Naive thymus-derived CD4-positive, alpha-beta T cell (primary cell): Measurements from ENCODE around the gene DNAJC13. TPM values are rescaled to one million over a fixed set of nuclear protein-coding genes. Genes with fewer than 3 reads are reported as not detected.
A peak's percentile ranks its signal among the peaks of the same experiment; 100 is the strongest.

Experiments
- ATAC-seq: fragments of 150-1000 bp; cut with Tn5 transposase; 2 replicates; pipeline ENCODE4 v1.10.0; 2021; ENCODE audit warnings: mild to moderate bottlenecking, moderate library complexity
- CTCF ChIA-PET: fragments of 350-600 bp; sonication (Branson Sonifier 250); formaldehyde crosslinking; loops from one replicate; lab custom pipeline; 2021; ENCODE audit warnings: antibody characterized with exemption; lab: Charles Lee
- POLR2A ChIA-PET: fragments of 350-600 bp; sonication (Branson Sonifier 250); formaldehyde crosslinking; loops from one replicate; lab custom pipeline; 2021; ENCODE audit warnings: antibody characterized with exemption, inconsistent platforms; lab: Charles Lee
- DNase-seq, 9 donors: peaks; one replicate each; pipeline versions ENCODE4 v3.0.0 to v3.0.0-alpha.2; 2020 to 2022; ENCODE audit warnings: mixed read lengths in 1 of 9
- H3K27ac ChIP-seq: one replicate; pipeline ENCODE4 v1.7.0; 2013; ENCODE audit warnings: mild to moderate bottlenecking, low read depth, low read length, moderate library complexity
- H3K27me3 ChIP-seq, 2 donors: one replicate each; pipeline ENCODE4 v1.7.0; 2013; ENCODE audit warnings: low read length in 2 of 2, mild to moderate bottlenecking in 2 of 2, moderate library complexity in 2 of 2; ENCODE audit not compliant: control insufficient read depth in 2 of 2, insufficient read depth in 2 of 2
- H3K36me3 ChIP-seq, 3 experiments: 1 replicate in 2 of 3; 2 replicates in 1 of 3; pipeline ENCODE4 v1.7.0; 2013; ENCODE audit warnings: low read length in 3 of 3, mild to moderate bottlenecking in 3 of 3, moderate library complexity in 1 of 3; ENCODE audit not compliant: insufficient read depth in 3 of 3, control insufficient read depth in 2 of 3
- H3K4me1 ChIP-seq, 2 donors: one replicate each; pipeline ENCODE4 v1.7.0; 2013; ENCODE audit warnings: low read length in 2 of 2, mild to moderate bottlenecking in 2 of 2, moderate library complexity in 1 of 2; ENCODE audit not compliant: control insufficient read depth in 2 of 2, insufficient read depth in 2 of 2
- H3K4me3 ChIP-seq: 2 replicates; pipeline ENCODE4 v1.7.0; 2013; ENCODE audit warnings: mild to moderate bottlenecking, low read length
- H3K9me3 ChIP-seq, 3 experiments: 1 replicate in 2 of 3; 2 replicates in 1 of 3; pipeline ENCODE4 v1.7.0; 2013; ENCODE audit warnings: low read length in 3 of 3; ENCODE audit not compliant: control insufficient read depth in 2 of 3
- H3K27ac Mint-ChIP-seq, 9 donors: one replicate each; pipeline ENCODE4 v1.8.0; 2020 to 2022; ENCODE audit warnings: mixed read lengths in 9 of 9, mild to moderate bottlenecking in 8 of 9, moderate library complexity in 5 of 9, inconsistent platforms in 2 of 9
- H3K27me3 Mint-ChIP-seq, 5 donors: one replicate each; pipeline ENCODE4 v1.8.0; 2021 to 2022; ENCODE audit warnings: mixed read lengths in 5 of 5, mild to moderate bottlenecking in 1 of 5
- H3K36me3 Mint-ChIP-seq, 5 donors: one replicate each; pipeline ENCODE4 v1.8.0; 2020 to 2022; ENCODE audit warnings: mixed read lengths in 5 of 5, mild to moderate bottlenecking in 3 of 5, inconsistent platforms in 1 of 5
- H3K4me1 Mint-ChIP-seq, 7 donors: one replicate each; pipeline ENCODE4 v1.8.0; 2020 to 2022; ENCODE audit warnings: mixed read lengths in 7 of 7, mild to moderate bottlenecking in 3 of 7, inconsistent platforms in 1 of 7
- H3K4me3 Mint-ChIP-seq, 10 donors: one replicate each; pipeline ENCODE4 v1.8.0; 2020 to 2022; ENCODE audit warnings: mild to moderate bottlenecking in 10 of 10, mixed read lengths in 10 of 10, moderate library complexity in 6 of 10, inconsistent platforms in 2 of 10
- H3K9me3 Mint-ChIP-seq, 11 donors: one replicate each; pipeline ENCODE4 v1.8.0; 2020 to 2022; ENCODE audit warnings: mixed read lengths in 11 of 11, mild to moderate bottlenecking in 4 of 11, inconsistent platforms in 1 of 11, moderate library complexity in 1 of 11
- intact Hi-C, 2 donors: fragments of 100-400 bp; cut with micrococcal nuclease; formaldehyde crosslinking; loops; one replicate each; pipeline ENCODE4 v1.15.1; 2023
- polyA plus RNA-seq, 2 donors: library from polyadenylated mRNA; unstranded; fragments of 300-500 nt; fragmentation: Illumina TruSeq; gene quantifications; one replicate each; pipeline ENCODE4 v1.2.3, GENCODE V29; 2021
- total RNA-seq, 6 experiments: library from RNA in 5 of 6; stranded (reverse) in 5 of 6; gene quantifications; 1 replicate in 5 of 6; 2 replicates in 1 of 6; pipeline ENCODE4 v1.2.3 and lab custom pipeline; 2021 to 2026

DNAJC13 gene
- total and polyA plus RNA-seq, 7 experiments from 2014 or later = 10.3 to 41.5 (median 35.0) TPM

DNA sequence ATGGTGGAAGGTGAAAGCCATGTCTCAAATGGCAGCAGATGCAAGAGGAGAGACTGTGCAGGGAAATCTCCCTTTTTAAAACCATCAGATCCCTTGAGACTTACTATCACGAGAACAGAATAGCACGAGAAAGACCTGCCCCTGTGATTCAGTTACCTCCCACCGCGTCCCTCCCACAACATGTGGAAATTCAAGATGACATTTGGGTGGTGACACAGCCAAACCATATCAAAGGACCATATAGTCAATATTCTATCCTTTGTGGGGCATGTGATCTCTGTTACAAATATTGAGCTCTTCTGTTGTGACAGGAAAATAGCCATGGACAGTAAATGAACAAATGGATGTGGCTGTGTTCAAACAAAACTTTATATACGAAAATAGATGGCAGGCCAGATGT, 102.6 kb downstream of the DNAJC13 start:
- Mint-ChIP-seq H3K4me3 (no peak overlapping the region), H3K27me3 (no peaks in the 10 kb centered on the region), H3K27ac (peak overlapping the region in 2 of 9 donors; percentile 17 to 57), H3K9me3 (no peaks in the 10 kb centered on the region), H3K36me3 (peaks cover 10 to 80% (median 31%) of the 10 kb centered on the region in 5 donors), H3K4me1 (peaks cover 0 to 17% (median 0%) of the 10 kb centered on the region in 7 donors)
- H3K4me1 ChIP-seq = no peaks in the 10 kb centered on the region
- H3K36me3 ChIP-seq = peaks cover 0 to 75% (median 20%) of the 10 kb centered on the region in 3 experiments
- ATAC-seq (no peak), DNase-seq (no peak)
- intact Hi-C loops = loop anchor here in 1 of 2 donors (10.0 kb wide), 1 partner anchor 105 kb away; the partner anchor contains the start of gene DNAJC13
- no peak overlapping the region for H3K27ac ChIP-seq
- H3K27me3 ChIP-seq = no peaks in the 10 kb centered on the region
- H3K9me3 ChIP-seq = no peaks in the 10 kb centered on the region
- ChIA-PET CTCF (interaction anchor here (1.0 kb wide), 1 partner anchor 14 kb away, joined by 3 read pairs; no protein-coding TSS in a partner anchor), POLR2A (no interaction called here)
- H3K4me3 ChIP-seq = no peak overlapping the region

GRCh38 chr3:132521901-132522300, 104.6 kb downstream of the DNAJC13 start:
- intact Hi-C loops = loop anchor here in 1 of 2 donors (10.0 kb wide), 1 partner anchor 107 kb away; the partner anchor contains the start of gene DNAJC13
- peaks cover 0 to 65% (median 13%) of the 10 kb centered on the region in 3 experiments for H3K36me3 ChIP-seq
- H3K9me3 Mint-ChIP-seq = no peaks in the 10 kb centered on the region
- H3K27me3 Mint-ChIP-seq = no peaks in the 10 kb centered on the region
- no peaks in the 10 kb centered on the region for H3K27me3 ChIP-seq
- no peak for DNase-seq
- H3K4me1 ChIP-seq = no peaks in the 10 kb centered on the region
- ChIA-PET CTCF (no interaction called here), POLR2A (no interaction called here)
- H3K4me1 Mint-ChIP-seq = peaks cover 0 to 17% (median 0%) of the 10 kb centered on the region in 7 donors
- ATAC-seq = no peak
- peak overlapping the region in 1 of 10 donors; percentile 56 for H3K4me3 Mint-ChIP-seq
- peak overlapping the region in 4 of 9 donors; percentile 10 to 51 (median 31) for H3K27ac Mint-ChIP-seq
- H3K27ac ChIP-seq = no peak overlapping the region
- peaks cover 6 to 76% (median 33%) of the 10 kb centered on the region in 5 donors for H3K36me3 Mint-ChIP-seq
- H3K4me3 ChIP-seq = no peak overlapping the region
- no peaks in the 10 kb centered on the region for H3K9me3 ChIP-seq

DNA sequence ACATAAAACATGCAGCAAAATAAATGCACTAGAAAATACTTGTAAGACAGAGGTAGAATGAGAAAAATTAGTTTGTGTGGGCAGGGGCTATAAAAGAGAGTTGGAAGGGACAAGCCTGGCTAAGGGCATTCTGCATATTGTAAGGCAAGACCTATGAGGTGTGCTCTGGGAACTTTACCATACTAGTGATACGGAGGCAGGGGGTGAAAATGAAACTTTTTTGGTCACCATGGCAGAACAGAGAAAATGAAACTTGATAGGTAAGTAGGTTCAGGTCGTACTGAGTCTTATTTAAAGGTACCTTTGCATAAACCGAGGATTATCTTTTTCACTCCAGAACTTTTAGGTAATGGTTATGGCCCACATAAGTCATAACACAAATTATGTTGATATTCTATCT, 105.1 kb downstream of the DNAJC13 start:
- H3K27ac ChIP-seq = no peak overlapping the region
- ChIA-PET CTCF (no interaction called here), POLR2A (no interaction called here)
- H3K4me1 Mint-ChIP-seq = peaks cover 0 to 17% (median 0%) of the 10 kb centered on the region in 7 donors
- peak overlapping the region in 1 of 10 donors; percentile 56 for H3K4me3 Mint-ChIP-seq
- no peaks in the 10 kb centered on the region for H3K27me3 ChIP-seq
- peaks cover 3 to 71% (median 30%) of the 10 kb centered on the region in 5 donors for H3K36me3 Mint-ChIP-seq
- H3K36me3 ChIP-seq = peaks cover 0 to 60% (median 8%) of the 10 kb centered on the region in 3 experiments
- no peaks in the 10 kb centered on the region for H3K27me3 Mint-ChIP-seq
- no peaks in the 10 kb centered on the region for H3K4me1 ChIP-seq
- no peak overlapping the region for H3K4me3 ChIP-seq
- ATAC-seq (no peak), DNase-seq (no peak)
- no peaks in the 10 kb centered on the region for H3K9me3 ChIP-seq
- no peaks in the 10 kb centered on the region for H3K9me3 Mint-ChIP-seq
- H3K27ac Mint-ChIP-seq = peak overlapping the region in 5 of 9 donors; percentile 10 to 35 (median 29)
- intact Hi-C loops = loop anchor here in 1 of 2 donors (10.0 kb wide), 1 partner anchor 108 kb away; the partner anchor contains the start of gene DNAJC13

GRCh38 chr3:132530624-132531023, 113.3 kb downstream of the DNAJC13 start:
- no peaks in the 10 kb centered on the region for H3K4me1 ChIP-seq
- ChIA-PET POLR2A (no interaction called here), CTCF (no interaction called here)
- Mint-ChIP-seq H3K27me3 (no peaks in the 10 kb centered on the region), H3K36me3 (peaks cover 15 to 46% (median 24%) of the 10 kb centered on the region in 5 donors), H3K4me1 (no peaks in the 10 kb centered on the region), H3K4me3 (no peak overlapping the region), H3K9me3 (no peaks in the 10 kb centered on the region), H3K27ac (peak overlapping the region in 2 of 9 donors; percentile 19 to 60)
- intact Hi-C loops = loop anchor here (10.0 kb wide), 2 partner anchors 174 to 176 kb away; no protein-coding TSS in a partner anchor
- H3K4me3 ChIP-seq = no peak overlapping the region
- DNase-seq (no peak), ATAC-seq (no peak)
- no peak overlapping the region for H3K27ac ChIP-seq
- no peaks in the 10 kb centered on the region for H3K27me3 ChIP-seq
- H3K36me3 ChIP-seq = peaks cover 10 to 53% (median 17%) of the 10 kb centered on the region in 3 experiments
- no peaks in the 10 kb centered on the region for H3K9me3 ChIP-seq

GRCh38 chr3:132535575-132536441, 118.5 kb downstream of the DNAJC13 start:
- peak overlapping the region in 1 of 9 donors; percentile 13 for H3K27ac Mint-ChIP-seq
- H3K36me3 ChIP-seq = peaks cover 1 to 47% (median 5%) of the 10 kb centered on the region in 3 experiments
- intact Hi-C loops = loop anchor here (1.0 to 10.0 kb wide), 5 partner anchors 106 to 887 kb away; no protein-coding TSS in a partner anchor
- no peaks in the 10 kb centered on the region for H3K9me3 Mint-ChIP-seq
- ChIA-PET POLR2A (no interaction called here), CTCF (interaction anchor here (0.6 to 2.8 kb wide), 5 partner anchors 100 to 1085 kb away, joined by 3 to 11 read pairs (median 3); no protein-coding TSS in a partner anchor)
- H3K4me1 Mint-ChIP-seq = peaks cover 0 to 10% (median 0%) of the 10 kb centered on the region in 7 donors
- ATAC-seq = peak; percentile 65
- peak in 8 of 9 donors; percentile 6 to 47 (median 32) for DNase-seq
- H3K27me3 ChIP-seq = no peaks in the 10 kb centered on the region
- H3K4me1 ChIP-seq = no peaks in the 10 kb centered on the region
- H3K4me3 ChIP-seq = no peak overlapping the region
- H3K27me3 Mint-ChIP-seq = no peaks in the 10 kb centered on the region
- no peak overlapping the region for H3K27ac ChIP-seq
- H3K4me3 Mint-ChIP-seq = no peak overlapping the region
- peaks cover 7 to 46% (median 15%) of the 10 kb centered on the region in 5 donors for H3K36me3 Mint-ChIP-seq
- H3K9me3 ChIP-seq = no peaks in the 10 kb centered on the region

DNA sequence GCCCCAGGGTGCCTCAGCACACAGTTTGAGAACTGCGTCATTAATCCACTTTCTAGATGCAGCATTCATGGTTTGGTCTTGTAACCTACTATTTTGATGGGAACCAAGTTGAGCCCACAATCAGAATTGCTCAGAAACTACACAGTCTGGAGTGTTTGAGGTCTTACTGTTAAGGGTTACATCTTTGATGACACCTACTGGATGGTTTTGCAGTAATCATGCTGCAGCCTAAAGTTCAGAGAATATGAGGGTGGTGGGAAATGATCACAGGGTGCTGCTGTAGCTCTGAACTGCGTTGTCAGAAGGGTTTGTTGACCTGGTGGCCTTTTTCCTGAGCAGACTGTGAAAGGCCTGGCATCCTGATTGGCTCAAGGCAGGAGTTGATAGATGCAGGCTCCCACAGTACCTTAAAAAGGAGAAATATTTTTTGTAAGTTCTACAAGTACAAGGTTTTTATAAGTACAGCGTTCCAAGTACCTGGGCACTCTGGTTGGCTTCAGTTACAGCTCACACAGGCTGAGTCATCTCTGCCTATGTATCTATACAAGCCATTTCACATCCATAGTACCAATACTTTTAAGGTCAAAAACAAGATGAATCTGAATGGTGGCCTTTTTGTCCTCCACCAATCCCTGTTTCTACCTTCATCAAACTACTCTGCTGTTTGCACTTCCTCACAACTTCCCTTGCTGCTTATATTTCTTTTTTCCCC, 119.3 kb downstream of the DNAJC13 start:
- Histone ChIP-seq H3K27ac (no peak overlapping the region), H3K27me3 (no peaks in the 10 kb centered on the region), H3K4me3 (no peak overlapping the region), H3K4me1 (no peaks in the 10 kb centered on the region), H3K9me3 (no peaks in the 10 kb centered on the region), H3K36me3 (peaks cover 0 to 49% (median 5%) of the 10 kb centered on the region in 3 experiments)
- Mint-ChIP-seq H3K27me3 (no peaks in the 10 kb centered on the region), H3K4me3 (no peak overlapping the region), H3K9me3 (no peaks in the 10 kb centered on the region), H3K27ac (peak overlapping the region in 2 of 9 donors; percentile 37 to 70), H3K36me3 (peaks cover 7 to 48% (median 12%) of the 10 kb centered on the region in 5 donors), H3K4me1 (peaks cover 0 to 10% (median 0%) of the 10 kb centered on the region in 7 donors)
- POLR2A ChIA-PET = no interaction called here
- DNase-seq = no peak
- CTCF ChIA-PET = interaction anchor here (0.7 to 2.8 kb wide), 4 partner anchors 99 to 987 kb away, joined by 3 to 11 read pairs (median 4); no protein-coding TSS in a partner anchor
- no peak for ATAC-seq
- intact Hi-C loops = loop anchor here (1.0 to 10.0 kb wide), 5 partner anchors 106 to 887 kb away; no protein-coding TSS in a partner anchor
